Effector memory CD4-positive, alpha-beta T cell (primary cell): ENCODE data around the gene UNC79.

Experiments used
- DNase-seq, 3 donors: peaks; one replicate each; pipeline ENCODE4 v3.0.0-alpha.2; 2020
- H3K27ac ChIP-seq: 2 replicates; pipeline ENCODE4 v1.7.0; 2013; ENCODE audit warnings: mild to moderate bottlenecking, low read length, moderate library complexity; ENCODE audit not compliant: insufficient read depth, poor library complexity, severe bottlenecking
- H3K27me3 ChIP-seq: replicated peaks from 2 replicates; pipeline ENCODE4 v1.7.0; 2013; ENCODE audit warnings: mild to moderate bottlenecking, low read length; ENCODE audit not compliant: insufficient read depth, control insufficient read depth, poor library complexity, severe bottlenecking
- H3K36me3 ChIP-seq: 2 replicates; pipeline ENCODE4 v1.7.0; 2013; ENCODE audit warnings: mild to moderate bottlenecking, low read length, moderate library complexity; ENCODE audit not compliant: control insufficient read depth, insufficient read depth
- H3K4me1 ChIP-seq: 2 replicates; pipeline ENCODE4 v1.7.0; 2013; ENCODE audit warnings: low read length, mild to moderate bottlenecking; ENCODE audit not compliant: control insufficient read depth, insufficient read depth, poor library complexity, severe bottlenecking
- H3K4me3 ChIP-seq: 2 replicates; pipeline ENCODE4 v1.7.0; 2013; ENCODE audit warnings: low read length, low read depth, mild to moderate bottlenecking; ENCODE audit not compliant: insufficient read depth, poor library complexity, severe bottlenecking
- H3K9me3 ChIP-seq: 2 replicates; pipeline ENCODE4 v1.7.0; 2013; ENCODE audit warnings: mild to moderate bottlenecking, low read length, moderate library complexity; ENCODE audit not compliant: control insufficient read depth

The UNC79 gene

DNA sequence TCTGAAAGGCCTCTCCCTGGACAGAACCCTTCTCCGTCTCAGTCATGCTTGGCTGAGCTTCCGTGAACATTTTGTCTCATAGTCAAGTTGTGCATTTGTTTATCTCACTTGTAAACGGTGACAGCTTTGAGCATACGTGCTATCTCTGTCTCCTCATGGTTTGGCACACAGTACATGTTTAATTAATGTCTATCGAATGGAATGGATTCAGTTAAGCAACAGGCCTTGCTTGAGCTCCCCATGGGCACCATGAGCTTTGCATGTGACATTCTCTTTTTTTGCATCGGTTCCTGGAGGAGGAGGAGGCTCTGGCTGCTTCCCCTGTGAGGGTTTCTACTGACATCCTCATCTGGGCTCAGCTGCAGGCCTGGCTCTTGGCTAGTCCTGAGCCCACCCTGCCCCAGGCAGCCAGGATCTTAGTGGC is 277.6 kb downstream of the UNC79 start:
- no peak for DNase-seq
- H3K36me3 ChIP-seq: no peaks in the 10 kb centered on the region
- no peaks in the 10 kb centered on the region for H3K4me1 ChIP-seq
- no peaks in the 10 kb centered on the region for H3K27me3 ChIP-seq
- no peak overlapping the region for H3K27ac ChIP-seq
- no peaks in the 10 kb centered on the region for H3K9me3 ChIP-seq
- H3K4me3 ChIP-seq: no peak overlapping the region

DNA sequence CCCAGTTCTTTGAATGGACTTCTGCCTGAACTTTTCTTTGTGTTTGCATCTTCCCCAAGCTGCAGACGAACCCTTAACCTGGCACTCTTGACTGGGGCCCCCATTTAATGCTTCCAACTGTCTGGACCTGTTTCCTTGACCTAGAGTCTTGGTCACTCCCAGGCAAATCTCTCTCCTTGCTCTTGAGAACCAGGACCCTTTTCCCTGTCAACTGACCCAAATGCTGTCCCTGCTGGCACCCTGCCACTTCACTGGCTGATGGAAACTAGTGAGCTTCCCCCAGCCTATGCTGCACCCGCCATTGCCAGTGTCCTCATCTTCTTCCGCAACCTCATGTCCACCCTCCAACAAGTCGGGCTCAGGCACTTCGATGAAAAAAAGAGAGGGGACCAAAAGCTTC is 278.1 kb downstream of the UNC79 start:
- Histone ChIP-seq H3K4me1 (no peaks in the 10 kb centered on the region), H3K4me3 (no peak overlapping the region), H3K9me3 (no peaks in the 10 kb centered on the region), H3K27me3 (peaks cover under 1% of the 10 kb centered on the region), H3K36me3 (no peaks in the 10 kb centered on the region), H3K27ac (no peak overlapping the region)
- DNase-seq: no peak

DNA sequence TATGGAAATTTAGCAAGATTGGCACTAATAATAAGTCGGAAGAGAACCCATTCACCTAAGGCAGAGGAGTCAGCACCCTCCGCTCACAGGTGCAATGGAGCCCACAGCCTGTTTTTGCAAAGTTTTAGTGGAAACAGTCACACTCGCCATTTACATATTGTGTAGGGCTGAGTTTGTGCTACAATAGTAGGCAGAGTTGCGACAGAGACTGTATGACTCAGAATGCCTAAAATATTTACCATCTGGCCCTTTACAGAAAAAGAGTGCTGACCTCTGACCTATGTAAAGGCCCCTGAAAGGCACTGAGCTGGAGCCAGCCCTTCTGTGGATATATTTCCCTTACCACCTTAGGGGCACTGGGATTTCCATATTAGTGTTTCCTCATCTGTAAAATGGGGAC is 278.5 kb downstream of the UNC79 start:
- Histone ChIP-seq H3K4me1 (no peaks in the 10 kb centered on the region), H3K27ac (no peak overlapping the region), H3K27me3 (peaks cover 5% of the 10 kb centered on the region), H3K4me3 (no peak overlapping the region), H3K36me3 (no peaks in the 10 kb centered on the region), H3K9me3 (no peaks in the 10 kb centered on the region)
- DNase-seq: no peak

DNA sequence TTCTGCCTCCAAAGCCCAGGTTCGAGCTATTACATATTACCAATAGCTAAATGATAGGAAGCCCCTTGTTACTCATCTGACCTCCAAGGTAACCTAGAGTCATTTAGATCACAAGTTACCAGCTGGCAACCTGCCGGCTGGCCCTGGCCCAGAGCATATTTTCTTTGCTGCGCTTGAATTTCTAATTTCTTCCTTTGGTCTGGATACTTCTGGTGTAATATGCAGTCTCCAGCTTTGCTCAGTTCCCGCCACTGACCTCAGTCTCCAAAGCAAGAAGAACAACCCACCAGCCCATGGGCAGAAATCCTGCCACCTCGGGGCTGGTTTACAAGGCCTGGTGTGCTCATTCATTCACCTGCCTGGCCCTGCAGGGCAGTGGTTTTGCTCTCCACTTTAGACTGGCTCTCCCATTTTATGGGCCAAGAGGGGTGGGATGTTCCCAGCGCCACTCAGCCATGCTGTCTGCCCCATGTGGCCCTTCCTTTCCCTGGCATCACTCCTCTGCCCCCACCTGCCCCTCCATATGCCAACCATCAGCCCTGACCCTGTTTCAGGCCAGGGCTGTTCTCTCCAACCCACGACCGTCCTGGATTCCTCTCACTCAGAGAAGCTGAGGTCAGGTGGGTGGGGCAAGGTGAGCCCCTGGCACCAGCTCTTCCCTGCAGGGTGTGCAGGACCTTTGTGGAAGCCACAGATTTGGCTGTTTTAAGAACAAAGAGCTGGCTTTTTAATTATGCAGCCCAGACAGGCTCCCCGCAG is 281.5 kb downstream of the UNC79 start:
- H3K36me3 ChIP-seq: no peaks in the 10 kb centered on the region
- DNase-seq: no peak
- H3K4me1 ChIP-seq: no peaks in the 10 kb centered on the region
- no peaks in the 10 kb centered on the region for H3K9me3 ChIP-seq
- H3K27me3 ChIP-seq: peaks cover 5% of the 10 kb centered on the region
- no peak overlapping the region for H3K4me3 ChIP-seq
- H3K27ac ChIP-seq: no peak overlapping the region

DNA sequence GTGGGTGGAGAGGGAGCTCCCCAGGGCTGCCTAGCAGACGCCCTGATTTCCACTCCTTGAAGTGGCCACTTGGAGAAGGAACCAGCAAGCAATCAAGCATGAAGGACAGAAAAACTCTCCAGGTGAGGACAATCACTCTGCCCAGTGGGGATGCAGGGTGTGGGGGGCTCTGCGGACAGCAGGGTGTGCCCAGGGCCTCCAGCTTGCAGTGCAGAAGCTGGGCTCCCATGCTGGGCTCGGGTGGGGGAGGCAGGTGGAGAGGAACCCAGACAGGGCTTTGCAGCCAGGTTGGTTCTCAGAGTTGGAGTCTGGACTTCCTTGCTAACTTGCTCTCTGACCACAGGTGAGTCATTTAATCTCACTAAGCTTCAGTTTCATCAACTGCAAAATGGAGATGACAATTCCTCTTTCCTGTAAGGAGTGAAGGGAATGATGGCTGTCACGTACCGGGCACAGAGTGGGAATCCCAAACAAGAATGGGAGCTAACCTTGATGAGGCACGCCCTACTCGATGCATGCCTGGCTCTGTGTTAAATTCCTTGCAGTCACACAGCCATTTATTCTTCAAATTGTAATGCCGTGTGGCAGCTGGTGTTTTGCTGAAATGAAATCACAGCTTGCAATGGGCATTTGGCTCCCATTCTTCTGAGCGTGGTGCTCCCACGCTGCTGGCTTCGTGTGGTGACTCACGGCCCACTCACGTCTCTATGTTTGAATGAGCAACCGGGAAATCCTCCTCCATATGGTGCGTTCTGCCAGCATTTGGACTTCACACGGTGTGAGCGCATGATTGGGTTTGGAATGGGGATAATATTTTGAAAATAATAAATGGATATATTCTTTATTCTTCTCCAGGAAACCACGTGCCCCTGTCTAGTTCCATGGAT is 282.3 kb downstream of the UNC79 start:
- Histone ChIP-seq H3K36me3 (no peaks in the 10 kb centered on the region), H3K4me3 (no peak overlapping the region), H3K27ac (no peak overlapping the region), H3K4me1 (no peaks in the 10 kb centered on the region), H3K9me3 (no peaks in the 10 kb centered on the region), H3K27me3 (peaks cover 5% of the 10 kb centered on the region)
- no peak for DNase-seq

DNA sequence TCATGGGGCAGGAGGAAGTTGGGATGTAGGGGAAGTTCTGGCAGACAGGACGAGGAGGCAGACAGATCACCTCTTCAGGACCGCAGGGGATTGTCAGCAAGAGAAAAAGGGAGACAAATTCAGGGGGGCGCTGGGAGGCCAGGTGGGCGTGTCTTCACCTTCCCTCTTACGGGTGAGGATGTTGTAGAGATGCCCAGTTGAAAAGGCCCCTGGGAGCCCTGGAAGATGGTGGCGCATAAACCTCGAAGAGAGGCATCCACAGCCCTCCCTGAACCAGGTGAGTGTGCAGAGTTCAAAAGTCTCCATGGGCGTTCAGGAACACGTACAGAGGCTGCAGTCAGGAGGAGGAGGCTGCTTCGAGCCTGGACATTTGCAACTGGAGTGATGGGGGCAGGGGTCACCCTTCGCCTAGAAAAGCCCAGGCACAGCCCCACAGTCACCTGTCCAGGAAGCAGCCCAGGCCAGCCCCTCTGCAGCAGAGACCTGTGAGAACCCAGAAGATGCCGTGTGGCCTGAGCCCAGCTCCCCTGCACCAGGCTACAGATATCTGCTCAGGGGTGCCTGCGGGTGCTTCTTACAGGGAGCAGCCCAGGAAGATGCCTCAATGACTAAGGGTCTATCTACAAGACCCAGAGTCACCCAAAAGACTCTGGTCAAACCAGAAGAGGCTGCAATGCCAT is 283.1 kb downstream of the UNC79 start:
- no peak for DNase-seq
- Histone ChIP-seq H3K36me3 (no peaks in the 10 kb centered on the region), H3K27me3 (peaks cover 5% of the 10 kb centered on the region), H3K27ac (no peak overlapping the region), H3K4me1 (no peaks in the 10 kb centered on the region), H3K9me3 (no peaks in the 10 kb centered on the region), H3K4me3 (no peak overlapping the region)

DNA sequence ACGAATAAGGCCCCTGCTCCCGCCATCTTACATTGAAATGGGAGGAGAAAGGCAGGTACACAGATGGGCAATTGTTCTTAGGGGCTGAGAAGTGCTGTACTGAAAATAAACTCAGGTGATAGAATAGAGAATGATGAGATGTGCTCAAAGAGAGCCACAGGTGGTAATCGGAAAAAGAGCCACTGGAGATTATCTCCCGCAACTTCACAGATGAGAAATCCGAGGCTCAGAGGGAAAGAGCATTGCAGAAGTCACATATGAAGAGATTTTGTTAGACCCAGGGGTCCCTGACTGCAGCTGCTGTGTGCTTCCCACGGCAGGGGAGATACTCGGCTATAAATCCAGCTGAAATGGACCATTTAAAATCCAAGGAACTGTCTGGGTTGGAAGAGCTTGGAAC is 283.9 kb downstream of the UNC79 start:
- Histone ChIP-seq H3K36me3 (no peaks in the 10 kb centered on the region), H3K9me3 (no peaks in the 10 kb centered on the region), H3K27me3 (peaks cover 5% of the 10 kb centered on the region), H3K4me3 (no peak overlapping the region), H3K4me1 (no peaks in the 10 kb centered on the region), H3K27ac (no peak overlapping the region)
- no peak for DNase-seq

DNA sequence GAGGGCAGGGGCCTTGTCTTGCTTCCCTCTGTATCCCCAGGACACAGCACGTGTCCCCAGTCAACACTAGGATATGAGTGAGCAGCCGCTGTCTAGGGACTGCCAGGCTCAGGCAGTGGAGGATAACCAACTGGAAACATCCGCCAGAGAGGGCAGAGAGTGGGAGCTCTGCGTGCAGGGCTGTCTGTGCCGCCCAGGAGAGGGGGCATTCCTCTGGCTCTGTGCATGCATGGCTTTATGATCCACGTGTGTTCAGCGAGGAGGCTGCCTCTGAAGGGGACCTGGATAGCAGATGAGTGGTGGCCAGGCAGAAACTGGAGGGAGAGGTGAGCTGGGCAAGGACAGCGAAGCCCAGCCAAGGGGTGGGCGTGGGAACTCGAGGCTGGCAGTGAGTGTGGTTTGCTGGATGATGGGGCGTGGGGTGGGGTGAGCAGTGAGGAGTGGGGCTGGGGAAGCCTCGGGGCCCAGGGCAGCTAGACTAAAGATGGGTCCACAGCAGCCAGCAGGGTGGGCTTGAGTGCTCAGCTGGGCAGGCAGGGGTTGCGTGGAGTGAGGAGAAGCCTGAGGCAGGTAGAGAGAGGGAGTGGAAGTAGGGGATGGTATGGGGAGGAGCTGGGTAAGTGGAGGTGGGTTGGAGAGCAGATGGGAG is 284.7 kb downstream of the UNC79 start:
- Histone ChIP-seq H3K4me1 (no peaks in the 10 kb centered on the region), H3K9me3 (no peaks in the 10 kb centered on the region), H3K4me3 (no peak overlapping the region), H3K27ac (no peak overlapping the region), H3K36me3 (no peaks in the 10 kb centered on the region), H3K27me3 (peaks cover 5% of the 10 kb centered on the region)
- no peak for DNase-seq

DNA sequence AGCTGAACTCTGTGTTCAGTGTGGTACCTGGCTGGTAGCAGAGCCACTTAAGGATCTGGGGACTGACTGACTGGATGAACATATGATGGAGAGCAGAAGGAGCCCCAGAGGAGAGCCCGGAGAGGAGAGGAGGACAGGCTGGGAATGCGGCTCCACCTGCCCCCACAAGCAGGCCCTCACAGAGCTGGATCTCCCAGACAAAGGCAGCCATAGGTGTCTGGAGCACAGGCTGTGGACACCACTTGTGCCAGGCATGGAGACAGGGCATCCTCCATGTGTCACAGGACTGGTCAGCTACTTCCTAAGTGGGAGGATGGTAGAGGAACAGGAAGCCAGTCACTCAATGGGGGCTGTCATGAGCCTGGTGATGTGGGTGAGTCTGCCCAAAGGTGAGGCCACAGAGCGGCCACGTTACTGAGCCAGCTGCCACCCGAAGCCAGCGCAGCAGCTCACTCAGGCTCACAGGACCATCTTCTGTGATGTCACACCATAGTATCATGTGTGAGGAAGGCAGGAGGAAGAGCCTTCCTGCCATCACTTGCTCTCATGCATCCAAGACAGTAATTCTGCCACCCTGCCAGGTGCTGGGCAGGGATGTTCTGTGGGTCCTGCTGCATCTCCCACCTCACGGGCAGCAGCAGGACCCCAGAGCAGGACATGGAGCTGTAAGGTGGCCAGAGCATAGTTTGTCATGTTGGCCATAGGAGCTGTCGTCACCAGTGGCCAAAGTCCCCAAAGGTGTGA is 285.4 kb downstream of the UNC79 start:
- Histone ChIP-seq H3K4me3 (no peak overlapping the region), H3K27me3 (peaks cover 5% of the 10 kb centered on the region), H3K9me3 (no peaks in the 10 kb centered on the region), H3K27ac (no peak overlapping the region), H3K36me3 (no peaks in the 10 kb centered on the region), H3K4me1 (no peaks in the 10 kb centered on the region)
- no peak for DNase-seq
